ENCODE measurements around the gene JARID2.
"Not testable (repeated sequence)": the region's sequence is repeated elsewhere in the genome, so short reads cannot be mapped to it uniquely, and the experiment has no call there.

The JARID2 gene

GRCh38 chr6:15290962-15291704, 45.3 kb downstream of the JARID2 start:
- DNase-seq, result no peak

- DNase-seq, result no peak
These were observed 46.9 kb downstream of the JARID2 start for GRCh38 chr6:15292721-15293302.

GRCh38 chr6:15293674-15294073, 47.8 kb downstream of the JARID2 start:
- DNase-seq, result no peak

GRCh38 chr6:15294504-15294903, 48.6 kb downstream of the JARID2 start:
- no peak for DNase-seq

GRCh38 chr6:15296249-15296648, 50.4 kb downstream of the JARID2 start:
- DNase-seq, result no peak

GRCh38 chr6:15296735-15297134, 50.9 kb downstream of the JARID2 start:
- DNase-seq, result peak; percentile 39

- not testable (repeated sequence) for DNase-seq
These were observed 51.3 kb downstream of the JARID2 start for GRCh38 chr6:15297167-15297566.

GRCh38 chr6:15297895-15298590, 52.2 kb downstream of the JARID2 start:
- no peak for DNase-seq

- DNase-seq, result peak; percentile 53
These were observed 53.7 kb downstream of the JARID2 start for GRCh38 chr6:15299430-15300131.

GRCh38 chr6:15301179-15302006, 55.5 kb downstream of the JARID2 start:
- no peak for DNase-seq

- DNase-seq, result no peak
These were observed 57.5 kb downstream of the JARID2 start for GRCh38 chr6:15303162-15303919.

GRCh38 chr6:15303920-15304291, 58.0 kb downstream of the JARID2 start:
- no peak for DNase-seq

- DNase-seq, result no peak
These were observed 58.6 kb downstream of the JARID2 start for GRCh38 chr6:15304337-15305042.

- peak; percentile 24 for DNase-seq
These were observed 59.6 kb downstream of the JARID2 start for GRCh38 chr6:15305496-15305895.

- no peak for DNase-seq
These were observed 60.0 kb downstream of the JARID2 start for GRCh38 chr6:15305909-15306308.

GRCh38 chr6:15308435-15309213, 62.8 kb downstream of the JARID2 start:
- no peak for DNase-seq

- DNase-seq, result no peak
These were observed 63.9 kb downstream of the JARID2 start for GRCh38 chr6:15309611-15310283.

GRCh38 chr6:15310680-15311079, 64.8 kb downstream of the JARID2 start:
- DNase-seq, result no peak

- DNase-seq, result no peak
These were observed 66.6 kb downstream of the JARID2 start for GRCh38 chr6:15312500-15312899.

- DNase-seq, result no peak
These were observed 67.5 kb downstream of the JARID2 start for GRCh38 chr6:15313367-15313766.

Measured in CD4-positive, alpha-beta T cell treated with Interleukin-4 for 4 hours (primary cell).